Gastroesophageal sphincter (tissue), 4 donors: ENCODE measurements around the gene MRPS15. TPM values are rescaled to one million over a fixed set of nuclear protein-coding genes. Genes with fewer than 3 reads are reported as not detected.

ENCODE experiments used
- ATAC-seq: fragments of 150-250 bp; one replicate; pipeline ENCODE4 v1.9.1; 2016; ENCODE audit warnings: mild to moderate bottlenecking, moderate library complexity
- H3K27ac ChIP-seq, 4 donors: fragments of 200-600 bp; sonication (generic) in 3 of 4; 1 replicate in 3 of 4; 2 replicates in 1 of 4; pipeline ENCODE4 v1.5.1; 2016 to 2019
- H3K27me3 ChIP-seq: fragments of 200-600 bp; sonication (generic); one replicate; pipeline ENCODE4 v1.5.1; 2019
- H3K36me3 ChIP-seq, 2 donors: fragments of 200-600 bp; sonication (generic); one replicate each; pipeline ENCODE4 v1.5.1; 2019; ENCODE audit warnings: control low read depth in 1 of 2
- H3K4me1 ChIP-seq, 3 donors: fragments of 200-600 bp; sonication (generic); 1 replicate in 2 of 3; 2 replicates in 1 of 3; pipeline ENCODE4 v1.5.1; 2016 to 2019; ENCODE audit warnings: control low read depth in 2 of 3
- H3K4me3 ChIP-seq, 2 donors: fragments of 200-600 bp; sonication (generic); one replicate each; pipeline ENCODE4 v1.5.1; 2019; ENCODE audit warnings: mild to moderate bottlenecking in 1 of 2, moderate library complexity in 1 of 2
- H3K9me3 ChIP-seq, 3 donors: fragments of 200-600 bp; sonication (generic); one replicate each; pipeline ENCODE4 v1.5.1; 2017 to 2019; ENCODE audit warnings: control low read depth in 2 of 3
- CTCF ChIP-seq, 4 experiments: fragments of 200-600 bp in 2 of 4; fragments of 450-650 bp in 2 of 4; sonication (generic) in 1 of 4; IDR thresholded peaks; one replicate each; pipeline ENCODE4 v1.5.1; 2017 to 2019; ENCODE audit warnings: antibody characterized with exemption in 4 of 4, mild to moderate bottlenecking in 2 of 4, moderate library complexity in 2 of 4
- EP300 ChIP-seq: sonication (generic); formaldehyde crosslinking; IDR thresholded peaks from one replicate; pipeline ENCODE4 v1.6.1; 2017; ENCODE audit warnings: antibody characterized with exemption, mild to moderate bottlenecking
- POLR2A ChIP-seq, 2 donors: fragments of 450-650 bp; IDR thresholded peaks; one replicate each; pipeline ENCODE4 v1.6.1; 2017; ENCODE audit warnings: antibody characterized with exemption in 2 of 2, mild to moderate bottlenecking in 2 of 2, moderate library complexity in 1 of 2
- POLR2AphosphoS5 ChIP-seq: sonication (generic); formaldehyde crosslinking; IDR thresholded peaks from one replicate; pipeline ENCODE4 v1.6.1; 2017; ENCODE audit warnings: antibody characterized with exemption
- WGBS, 2 donors: methylation state at CpG; one replicate each; pipeline ENCODE4 v1.1.5; 2018; ENCODE audit warnings: low coverage in 1 of 2; 5-methylcytosine and 5-hydroxymethylcytosine counted together
- total RNA-seq, 4 donors: library from RNA; depleted of rRNA; stranded (reverse); fragments of >200 nt; gene quantifications; one replicate each; pipeline ENCODE4 v1.1.0, GENCODE V29; 2016

MRPS15 gene
- total RNA-seq, 4 donors from 2014 or later = 52.6 to 68.5 (median 61.3) TPM

DNA sequence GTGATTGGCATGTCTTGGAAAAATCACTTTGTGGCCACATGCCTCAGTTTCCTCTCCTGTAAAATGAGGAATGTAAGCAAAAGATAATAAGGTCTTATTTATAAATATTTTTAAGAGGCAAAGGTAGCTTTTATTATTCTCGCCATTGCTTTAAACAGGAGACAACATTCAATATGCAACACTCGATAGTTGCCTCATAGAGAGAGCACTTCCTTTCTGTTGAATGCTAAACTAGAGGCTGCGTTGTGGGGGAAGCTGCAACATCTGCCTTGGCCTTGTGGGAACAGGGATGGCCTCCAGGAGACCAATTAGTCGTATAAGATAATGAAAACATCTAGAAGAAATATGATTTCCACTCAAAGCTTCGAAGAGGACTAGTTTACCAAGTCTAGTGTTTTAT is 17.4 kb downstream of the MRPS15 start:
- H3K9me3 ChIP-seq = no peaks in the 10 kb centered on the region
- no peak overlapping the region for H3K27ac ChIP-seq
- H3K4me3 ChIP-seq = no peak overlapping the region
- WGBS, 2 donors = 40 to 63% methylated on average over 5 of the region's 5 CpGs
- H3K4me1 ChIP-seq = peaks cover 0 to 17% (median 5%) of the 10 kb centered on the region in 3 donors
- H3K27me3 ChIP-seq = no peaks in the 10 kb centered on the region
- H3K36me3 ChIP-seq = peaks cover 0 to 4% of the 10 kb centered on the region in 2 donors
- no peak for ATAC-seq
- TF ChIP-seq CTCF (IDR thresholded peaks at IDR 0.05) (no peak), POLR2A (IDR thresholded peaks at IDR 0.05) (no peak), POLR2AphosphoS5 (no peak), EP300 (no peak)

- ATAC-seq = no peak
- Histone ChIP-seq H3K27me3 (no peaks in the 10 kb centered on the region), H3K36me3 (peaks cover 0 to 4% of the 10 kb centered on the region in 2 donors), H3K27ac (no peak overlapping the region), H3K9me3 (no peaks in the 10 kb centered on the region), H3K4me3 (no peak overlapping the region), H3K4me1 (peaks cover 0 to 17% (median 5%) of the 10 kb centered on the region in 3 donors)
- no peak for TF ChIP-seq EP300
- TF ChIP-seq POLR2A (IDR thresholded peaks at IDR 0.05) = no peak
- TF ChIP-seq CTCF (IDR thresholded peaks at IDR 0.05) = no peak
- TF ChIP-seq POLR2AphosphoS5 = no peak
- WGBS, 2 donors = 20 to 69% methylated on average over 2 to 8 of the region's 8 CpGs
Observed at GRCh38 chr1:36446271-36446670, 17.9 kb downstream of the MRPS15 start.

DNA sequence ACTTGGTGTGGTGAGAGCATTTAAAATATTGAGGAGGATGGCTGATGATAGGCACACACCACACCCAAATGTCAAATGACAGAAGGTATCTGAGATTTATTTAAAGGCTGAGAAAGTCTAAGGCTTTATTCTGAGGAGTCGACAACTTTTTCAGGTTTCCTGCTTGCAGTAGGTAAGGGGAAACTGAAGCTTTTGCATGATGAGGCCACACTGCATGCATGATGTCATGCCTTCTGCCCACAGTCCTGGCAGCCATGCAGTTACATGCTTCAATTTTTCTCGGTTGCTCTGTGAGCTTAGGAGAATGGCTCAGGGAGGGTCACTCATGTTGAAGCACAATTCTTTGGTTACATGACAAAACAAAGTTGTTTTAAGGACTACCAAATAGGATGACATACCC is 20.9 kb downstream of the MRPS15 start:
- no peak overlapping the region for H3K4me3 ChIP-seq
- H3K36me3 ChIP-seq = peaks cover 0 to 13% of the 10 kb centered on the region in 2 donors
- TF ChIP-seq POLR2A (IDR thresholded peaks at IDR 0.05) (no peak), CTCF (IDR thresholded peaks at IDR 0.05) (no peak), POLR2AphosphoS5 (no peak), EP300 (no peak)
- H3K27me3 ChIP-seq = no peaks in the 10 kb centered on the region
- 72% methylated on average over 2 of the region's 2 CpGs; no CpG with 5 or more reads in 1 of the 2 donors for WGBS, 2 donors
- no peak for ATAC-seq
- H3K4me1 ChIP-seq = no peaks in the 10 kb centered on the region
- H3K27ac ChIP-seq = no peak overlapping the region
- H3K9me3 ChIP-seq = no peaks in the 10 kb centered on the region

GRCh38 chr1:36442337-36442736 is 21.8 kb downstream of the MRPS15 start:
- Histone ChIP-seq H3K4me1 (no peaks in the 10 kb centered on the region), H3K27me3 (no peaks in the 10 kb centered on the region), H3K36me3 (peaks cover 0 to 22% of the 10 kb centered on the region in 2 donors), H3K4me3 (no peak overlapping the region), H3K9me3 (no peaks in the 10 kb centered on the region), H3K27ac (no peak overlapping the region)
- TF ChIP-seq POLR2A (IDR thresholded peaks at IDR 0.05) (no peak), EP300 (no peak), POLR2AphosphoS5 (no peak), CTCF (IDR thresholded peaks at IDR 0.05) (no peak)
- no peak for ATAC-seq
- WGBS, 2 donors = 83 to 91% methylated on average over 3 of the region's 3 CpGs

DNA sequence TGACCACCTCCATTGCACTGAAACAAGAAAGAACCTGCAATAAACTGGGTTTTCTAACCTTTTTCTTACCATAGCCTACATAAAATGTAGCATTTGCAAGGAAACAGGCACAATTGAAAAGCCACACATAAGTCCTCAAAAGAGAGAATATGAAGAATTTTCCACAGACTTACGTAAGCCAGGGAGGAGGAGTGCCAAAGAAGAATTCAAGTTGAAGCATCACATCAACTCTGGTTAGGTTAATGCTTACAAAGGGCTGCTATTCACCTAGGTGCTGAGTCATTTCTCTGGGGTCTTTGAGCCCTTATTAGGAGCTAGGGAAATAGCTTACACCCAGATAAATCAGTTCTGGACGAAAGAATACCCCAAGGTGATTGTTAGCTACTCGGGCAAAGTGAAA is 23.5 kb downstream of the MRPS15 start:
- WGBS, 2 donors = 82 to 89% methylated on average over 3 of the region's 3 CpGs
- H3K27me3 ChIP-seq = no peaks in the 10 kb centered on the region
- no peak overlapping the region for H3K27ac ChIP-seq
- peaks cover 0 to 34% of the 10 kb centered on the region in 2 donors for H3K36me3 ChIP-seq
- no peaks in the 10 kb centered on the region for H3K9me3 ChIP-seq
- no peaks in the 10 kb centered on the region for H3K4me1 ChIP-seq
- no peak for ATAC-seq
- no peak overlapping the region for H3K4me3 ChIP-seq
- TF ChIP-seq EP300 (no peak), POLR2A (IDR thresholded peaks at IDR 0.05) (no peak), CTCF (IDR thresholded peaks at IDR 0.05) (no peak), POLR2AphosphoS5 (no peak)
